Left hindlimb (tissue), 1 donor: ENCODE results near the gene C20orf96.
"Not testable (repeated sequence)": the region's sequence is repeated elsewhere in the genome, so short reads cannot be mapped to it uniquely, and the experiment has no call there.

Source experiments
- DNase-seq: peaks from one replicate; pipeline ENCODE4 v3.0.0-alpha.2; 2018

C20orf96 gene

DNA sequence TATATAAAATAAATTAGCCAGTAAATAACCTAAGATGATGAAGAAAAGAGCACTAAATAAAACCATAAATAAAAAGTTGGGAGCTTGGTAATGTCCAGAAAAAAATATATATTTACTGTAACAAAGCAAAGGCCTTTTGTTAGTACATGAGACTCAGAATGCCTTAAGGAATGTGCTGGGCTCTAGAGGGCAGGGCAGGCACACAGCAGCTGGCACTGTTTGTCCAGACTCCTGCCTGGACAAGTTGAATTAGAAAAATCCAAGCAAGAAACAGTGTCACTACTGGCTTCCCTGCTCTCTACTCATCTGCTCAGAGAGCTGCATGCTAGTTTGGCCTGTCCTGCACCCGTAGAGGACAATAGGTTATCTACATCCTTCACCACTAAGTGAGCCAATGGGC, 54.7 kb downstream of the C20orf96 start:
- DNase-seq, result no peak

DNA sequence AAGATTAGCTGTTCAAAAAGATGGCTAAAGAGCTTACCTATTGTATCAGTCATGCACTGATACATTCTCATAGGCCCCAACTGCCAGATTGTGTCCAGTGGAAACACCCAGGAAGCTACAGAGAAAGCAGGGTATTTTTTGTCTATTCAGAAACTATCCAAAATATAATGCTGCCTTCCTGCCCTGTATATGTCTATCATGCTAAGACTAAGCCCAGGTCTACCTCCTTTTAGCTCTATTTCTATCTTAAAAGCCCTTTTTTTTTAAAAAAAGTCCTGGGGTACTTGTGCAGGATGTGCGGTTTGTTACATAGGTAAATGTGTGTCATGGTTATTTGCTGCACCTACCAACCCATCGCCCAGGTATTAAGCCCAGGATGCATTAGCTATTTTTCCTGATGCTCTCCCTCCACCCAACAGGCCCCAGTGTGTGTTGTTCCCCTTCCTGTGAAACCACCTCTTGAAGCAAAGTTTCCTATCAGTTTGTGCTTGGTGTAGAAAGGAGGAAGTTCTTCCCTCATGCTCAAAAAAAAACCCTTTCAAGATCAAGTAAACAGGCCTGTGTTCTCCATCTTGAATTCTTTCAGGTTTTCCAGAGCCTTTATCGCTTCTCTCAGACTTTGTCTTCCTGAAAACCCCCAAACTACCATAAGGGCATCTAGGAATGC, 63.0 kb downstream of the C20orf96 start:
- DNase-seq, result no peak

DNA sequence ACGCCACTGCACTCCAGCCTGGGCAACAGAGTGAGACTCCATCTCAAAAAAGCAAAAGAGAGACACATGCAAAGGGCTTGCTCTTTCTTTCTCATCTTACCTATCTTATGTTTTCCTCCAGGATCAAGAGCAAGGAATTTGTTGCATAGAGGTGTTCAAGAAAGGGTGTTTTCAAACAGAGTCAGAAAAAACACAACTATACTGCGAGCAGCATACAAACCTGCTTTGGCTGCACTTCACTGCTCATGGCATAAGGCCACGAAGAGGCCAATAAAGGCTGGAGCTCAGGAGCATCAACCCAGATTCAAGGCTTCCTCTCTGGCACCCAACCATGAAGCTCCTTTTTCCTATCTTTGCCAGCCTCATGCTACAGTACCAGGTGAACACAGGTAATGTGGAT, 63.6 kb downstream of the C20orf96 start, which contains the start of gene DEFB129:
TSS of gene DEFB129 (plus strand) at position 301 of the 400 bp plus-strand sequence. CDS start at position 332, 31 bp downstream.
- no peak for DNase-seq

DNA sequence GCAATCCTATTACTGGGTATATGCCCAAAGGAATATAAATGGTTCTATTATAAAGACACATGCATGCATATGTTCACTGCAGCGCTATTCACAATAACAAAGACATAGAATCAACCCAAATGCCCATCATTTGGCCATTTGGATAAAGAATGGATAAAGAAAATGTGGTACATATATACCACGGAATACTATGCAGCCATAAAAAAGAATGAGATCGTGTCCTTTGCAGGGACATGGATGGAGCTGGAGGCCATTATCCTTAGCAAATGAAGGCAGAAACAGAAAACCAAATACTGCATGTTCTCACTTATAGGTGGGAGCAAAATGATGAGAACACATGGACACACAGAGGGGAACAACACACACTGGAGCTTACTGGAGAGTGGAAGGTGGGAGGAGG, 64.7 kb downstream of the C20orf96 start:
- DNase-seq, result not testable (repeated sequence)

- DNase-seq, result no peak
These were observed 69.2 kb downstream of the C20orf96 start for GRCh38 chr20:221258-221830.
